Mesangial cell (primary cell): Measurements from ENCODE around the gene POLA1. TPM values are rescaled to one million over a fixed set of nuclear protein-coding genes. Genes with fewer than 3 reads are reported as not detected.

Source experiments
- total RNA-seq: library from RNA; depleted of rRNA; stranded (reverse); fragments of >200 nt; gene quantifications from 2 replicates; pipeline ENCODE4 v1.2.3, GENCODE V29; 2015

The POLA1 gene, protein sequence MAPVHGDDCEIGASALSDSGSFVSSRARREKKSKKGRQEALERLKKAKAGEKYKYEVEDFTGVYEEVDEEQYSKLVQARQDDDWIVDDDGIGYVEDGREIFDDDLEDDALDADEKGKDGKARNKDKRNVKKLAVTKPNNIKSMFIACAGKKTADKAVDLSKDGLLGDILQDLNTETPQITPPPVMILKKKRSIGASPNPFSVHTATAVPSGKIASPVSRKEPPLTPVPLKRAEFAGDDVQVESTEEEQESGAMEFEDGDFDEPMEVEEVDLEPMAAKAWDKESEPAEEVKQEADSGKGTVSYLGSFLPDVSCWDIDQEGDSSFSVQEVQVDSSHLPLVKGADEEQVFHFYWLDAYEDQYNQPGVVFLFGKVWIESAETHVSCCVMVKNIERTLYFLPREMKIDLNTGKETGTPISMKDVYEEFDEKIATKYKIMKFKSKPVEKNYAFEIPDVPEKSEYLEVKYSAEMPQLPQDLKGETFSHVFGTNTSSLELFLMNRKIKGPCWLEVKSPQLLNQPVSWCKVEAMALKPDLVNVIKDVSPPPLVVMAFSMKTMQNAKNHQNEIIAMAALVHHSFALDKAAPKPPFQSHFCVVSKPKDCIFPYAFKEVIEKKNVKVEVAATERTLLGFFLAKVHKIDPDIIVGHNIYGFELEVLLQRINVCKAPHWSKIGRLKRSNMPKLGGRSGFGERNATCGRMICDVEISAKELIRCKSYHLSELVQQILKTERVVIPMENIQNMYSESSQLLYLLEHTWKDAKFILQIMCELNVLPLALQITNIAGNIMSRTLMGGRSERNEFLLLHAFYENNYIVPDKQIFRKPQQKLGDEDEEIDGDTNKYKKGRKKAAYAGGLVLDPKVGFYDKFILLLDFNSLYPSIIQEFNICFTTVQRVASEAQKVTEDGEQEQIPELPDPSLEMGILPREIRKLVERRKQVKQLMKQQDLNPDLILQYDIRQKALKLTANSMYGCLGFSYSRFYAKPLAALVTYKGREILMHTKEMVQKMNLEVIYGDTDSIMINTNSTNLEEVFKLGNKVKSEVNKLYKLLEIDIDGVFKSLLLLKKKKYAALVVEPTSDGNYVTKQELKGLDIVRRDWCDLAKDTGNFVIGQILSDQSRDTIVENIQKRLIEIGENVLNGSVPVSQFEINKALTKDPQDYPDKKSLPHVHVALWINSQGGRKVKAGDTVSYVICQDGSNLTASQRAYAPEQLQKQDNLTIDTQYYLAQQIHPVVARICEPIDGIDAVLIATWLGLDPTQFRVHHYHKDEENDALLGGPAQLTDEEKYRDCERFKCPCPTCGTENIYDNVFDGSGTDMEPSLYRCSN (N-terminal part only)
- 2.4 and 9.3 TPM in 2 replicates for total RNA-seq

DNA sequence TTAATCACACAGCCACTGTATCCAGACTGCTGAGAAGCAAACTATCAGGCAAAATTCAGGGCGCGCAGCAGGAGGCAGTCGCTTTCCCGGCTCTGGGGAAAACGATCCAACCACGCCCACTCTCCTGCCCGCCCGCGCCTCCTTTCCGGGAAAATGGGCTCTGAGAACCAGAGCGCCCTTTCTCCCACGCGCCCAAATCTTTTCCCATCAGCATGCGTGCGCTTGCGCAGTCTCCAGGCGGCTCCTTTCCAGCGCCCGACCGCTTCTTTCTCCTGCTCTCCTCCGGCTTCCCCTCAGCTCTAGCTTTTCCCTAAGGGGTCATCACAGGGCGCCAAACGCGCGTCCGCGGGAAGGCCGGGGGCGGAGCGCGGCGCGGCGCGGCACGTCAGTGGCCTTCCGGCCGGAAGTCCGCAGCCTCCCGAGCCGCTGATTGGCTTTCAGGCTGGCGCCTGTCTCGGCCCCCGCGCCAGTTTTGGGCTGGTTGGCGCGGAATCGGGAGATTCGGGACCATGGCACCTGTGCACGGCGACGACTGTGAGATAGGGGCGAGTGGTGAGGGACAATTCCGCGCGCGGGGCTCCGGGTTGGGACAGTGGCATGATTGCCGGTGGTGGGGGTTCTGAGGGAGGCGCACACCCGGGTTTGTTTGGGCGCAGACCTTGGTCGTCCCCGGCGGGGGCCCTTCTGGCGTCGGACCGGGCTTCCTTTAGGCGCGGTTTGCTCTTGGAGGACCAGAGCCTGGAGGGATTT is at the start of gene POLA1:
Gene POLA1 (plus strand): TSS at position 466 of the 750 bp plus-strand sequence. CDS start 44 bp downstream, at position 510.

DNA sequence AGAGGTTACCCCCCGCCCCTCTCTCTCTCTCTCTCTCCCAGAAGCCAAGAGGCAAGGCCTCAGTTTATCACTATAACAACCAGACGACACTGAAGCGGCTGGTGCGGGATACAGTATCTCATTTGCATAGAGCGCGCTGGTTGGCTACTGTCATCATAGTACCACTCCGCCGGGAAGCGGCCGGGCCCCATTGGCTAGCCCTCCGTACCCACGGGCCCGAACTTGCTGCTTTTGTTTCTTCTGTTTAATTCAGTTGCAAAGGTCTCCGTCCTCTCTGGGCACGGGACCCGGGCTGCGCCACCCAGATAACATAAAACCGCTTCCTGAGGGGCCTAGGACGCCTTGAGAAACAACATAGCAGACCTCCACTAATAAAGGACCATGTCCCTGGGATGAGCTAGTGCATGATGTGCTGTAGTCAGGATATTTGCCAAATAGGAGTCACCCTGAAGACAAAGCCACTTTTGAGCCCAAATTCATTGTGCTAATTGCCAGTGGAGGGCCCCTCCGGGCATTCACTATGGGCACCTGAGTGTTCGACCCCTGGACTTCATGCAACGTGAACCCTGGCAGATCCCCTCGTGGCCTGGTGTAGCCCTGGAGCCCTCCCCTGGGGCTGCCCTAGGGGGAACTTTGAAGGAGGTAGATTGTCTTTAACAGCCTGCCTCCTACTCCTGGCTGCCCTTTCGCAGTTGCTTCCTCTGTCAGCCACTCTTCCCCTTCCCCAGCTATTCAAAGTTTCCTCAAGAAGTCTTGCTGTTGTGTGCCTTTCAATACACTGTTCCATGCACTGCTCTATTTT is 46.3 kb upstream of the POLA1 start, which contains the start of gene PCYT1B:
Gene PCYT1B (minus strand): TSS at position 91 of the 802 bp plus-strand sequence. CDS start 242 bp downstream, outside the sequence.

DNA sequence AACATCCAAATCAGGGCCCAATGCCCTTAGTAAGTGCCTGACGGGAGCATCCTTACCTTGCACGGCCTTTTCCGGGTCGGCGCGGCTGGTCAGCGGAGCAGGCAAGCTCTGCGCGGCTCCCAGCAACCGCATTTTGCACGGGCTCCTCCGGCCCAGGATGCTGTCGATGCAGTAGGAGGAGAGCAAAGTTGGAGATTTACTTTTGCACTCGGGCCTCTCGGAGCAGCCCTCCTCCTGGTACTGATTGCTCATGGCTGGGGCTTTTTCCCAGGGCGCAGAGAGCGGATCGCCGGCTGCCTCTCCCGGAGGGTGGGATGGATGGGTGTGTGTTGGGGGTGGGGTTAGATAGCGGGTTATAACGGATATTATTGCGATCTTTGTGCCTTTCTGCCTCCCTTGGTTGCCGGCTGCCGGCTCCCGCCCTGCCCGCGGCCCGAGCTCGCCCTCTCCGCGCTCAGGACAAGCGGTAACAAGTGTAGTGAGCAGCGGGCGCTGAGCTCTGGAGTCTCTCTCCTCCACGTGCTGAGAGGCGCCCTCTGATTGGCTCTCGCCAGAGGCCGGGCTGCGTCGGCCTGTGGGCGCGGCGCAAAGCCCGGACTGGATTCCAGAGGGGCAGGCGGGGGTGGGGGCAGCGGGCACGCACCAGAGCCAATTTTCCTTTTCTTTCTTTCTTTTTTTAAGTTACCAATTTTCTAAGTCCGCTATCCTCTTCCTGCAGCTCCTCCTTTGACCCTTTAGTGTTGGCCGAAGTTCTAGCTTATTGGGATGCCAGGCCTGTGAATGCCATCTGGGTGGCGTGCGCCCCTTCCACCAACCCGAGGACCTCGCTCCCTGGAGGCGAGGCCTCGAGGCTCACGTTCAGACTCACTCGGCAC is 322.0 kb downstream of the POLA1 start, which contains the start of gene ARX:
Gene ARX (minus strand): TSS at position 480 of the 875 bp plus-strand sequence. CDS start 228 bp downstream, at position 252.

Other genes starting within 250 kb of the POLA1 start
- 7.3 and 11.8 TPM in 2 replicates for gene PDK3, start 228.6 kb upstream of the POLA1 start, total RNA-seq
- 0.33 and 0.51 TPM in 2 replicates for gene PCYT1B, start 46.6 kb upstream of the POLA1 start, total RNA-seq